Keratinocyte (primary cell): ENCODE measurements around the gene TBCD. TPM values are rescaled to one million over a fixed set of nuclear protein-coding genes. Genes with fewer than 3 reads are reported as not detected.

Source experiments
- DNase-seq: peaks from one replicate; pipeline ENCODE4 v3.0.0-alpha.2; 2011; ENCODE audit warnings: low read depth, missing footprints, low spot score
- FAIRE-seq: peaks from 2 replicates; lab custom pipeline; 2011; peaks lifted over from hg19 to GRCh38; lab: Jason Lieb, UNC
- H2AFZ ChIP-seq: 2 replicates; pipeline ENCODE4 v1.6.0; 2012; ENCODE audit warnings: low read length, control low read depth, inconsistent platforms; ENCODE audit not compliant: control insufficient read depth
- H3K27ac ChIP-seq: 2 replicates; pipeline ENCODE4 v1.5.1; 2011; ENCODE audit warnings: low read length; ENCODE audit not compliant: control insufficient read depth, insufficient read depth
- H3K27me3 ChIP-seq: 3 replicates; pipeline ENCODE4 v1.6.0; 2011; ENCODE audit warnings: low read length; ENCODE audit not compliant: control insufficient read depth, insufficient read depth; ENCODE audit errors: extremely low read depth
- H3K36me3 ChIP-seq, 2 experiments: 2 replicates in 1 of 2; 3 replicates in 1 of 2; pipeline ENCODE4 v1.5.1; 2011; ENCODE audit warnings: low read length in 2 of 2, mild to moderate bottlenecking in 1 of 2; ENCODE audit not compliant: control insufficient read depth in 2 of 2, insufficient read depth in 2 of 2; ENCODE audit errors: extremely low read depth in 1 of 2
- H3K4me1 ChIP-seq: 3 replicates; pipeline ENCODE4 v1.5.1; 2011; ENCODE audit warnings: low read length; ENCODE audit not compliant: control insufficient read depth, insufficient read depth; ENCODE audit errors: extremely low read depth
- H3K4me2 ChIP-seq: 3 replicates; pipeline ENCODE4 v1.6.0; 2011; ENCODE audit warnings: low read depth, low read length; ENCODE audit not compliant: control insufficient read depth, insufficient read depth; ENCODE audit errors: extremely low read depth
- H3K4me3 ChIP-seq, 3 experiments: fragments of 200-600 bp in 1 of 3; sonication (generic) in 1 of 3; 2 replicates in 2 of 3; 3 replicates in 1 of 3; pipeline ENCODE4 v1.5.1; 2011 to 2016; ENCODE audit warnings: low read length in 3 of 3, mild to moderate bottlenecking in 3 of 3, control low read depth in 2 of 3, inconsistent platforms in 1 of 3, low read depth in 1 of 3, mixed read lengths in 1 of 3, mixed run types in 1 of 3, moderate library complexity in 1 of 3; ENCODE audit not compliant: control insufficient read depth in 2 of 3, insufficient read depth in 2 of 3; ENCODE audit errors: extremely low read depth in 1 of 3
- H3K79me2 ChIP-seq: 2 replicates; pipeline ENCODE4 v1.6.0; 2012; ENCODE audit warnings: low read length; ENCODE audit not compliant: control insufficient read depth, insufficient read depth
- H3K9ac ChIP-seq: 3 replicates; pipeline ENCODE4 v1.6.0; 2011; ENCODE audit warnings: low read length; ENCODE audit not compliant: control insufficient read depth, insufficient read depth; ENCODE audit errors: extremely low read depth
- H3K9me1 ChIP-seq: 3 replicates; pipeline ENCODE4 v1.6.0; 2011; ENCODE audit warnings: low read length; ENCODE audit not compliant: control insufficient read depth, insufficient read depth; ENCODE audit errors: extremely low read depth
- H3K9me3 ChIP-seq: 2 replicates; pipeline ENCODE4 v1.5.1; 2012; ENCODE audit warnings: low read depth, low read length; ENCODE audit not compliant: control insufficient read depth
- H4K20me1 ChIP-seq: 3 replicates; pipeline ENCODE4 v1.6.0; 2011; ENCODE audit warnings: low read length; ENCODE audit not compliant: control insufficient read depth, insufficient read depth; ENCODE audit errors: extremely low read depth
- EZH2 ChIP-seq: IDR thresholded peaks from one replicate; pipeline ENCODE4 v1.6.1; 2012; ENCODE audit warnings: inconsistent platforms, mild to moderate bottlenecking, low read length, moderate library complexity
- dilution Hi-C: fragments of 300-500 bp; cut with MboI; formaldehyde crosslinking; loops from one replicate; pipeline ENCODE4 v1.7.0; 2020; ENCODE audit warnings: low sequenced_read_pairs; ENCODE audit not compliant: extremely low pct_ligation_motif_present
- polyA plus RNA-seq, 5 experiments: library from polyadenylated mRNA; depleted of rRNA in 3 of 5; stranded (reverse) in 3 of 5; stranded (forward) in 1 of 5; unstranded in 1 of 5; fragments of >200 nt; gene quantifications; 1 replicate in 1 of 5; 2 replicates in 3 of 5; 3 replicates in 1 of 5; pipeline versions ENCODE4 v1.2.1 to v1.2.3, GENCODE V29; 2011 to 2012; ENCODE audit warnings: missing spikeins in 2 of 5, low read depth in 1 of 5, low replicate concordance in 1 of 5
- TF ChIP-seq, protein P1 (sequence below), 3 experiments: IDR thresholded peaks in 1 of 3; conservative IDR thresholded peaks in 1 of 3; optimal IDR thresholded peaks in 1 of 3; 2 replicates in 2 of 3; 3 replicates in 1 of 3; pipeline versions ENCODE3 to v1.5.1; 2011; ENCODE audit warnings: low read length in 3 of 3, mild to moderate bottlenecking in 3 of 3, moderate library complexity in 2 of 3, control low read depth in 1 of 3, inconsistent platforms in 1 of 3; ENCODE audit not compliant: insufficient read depth in 2 of 3; ENCODE audit errors: extremely low read depth in 1 of 3

The TBCD gene
- polyA plus RNA-seq, 1 donor (not counting 4 experiments of a cell fraction or from before 2014, with no cell fraction given) = 36.2 TPM

GRCh38 chr17:82703036-82703745, 48.7 kb upstream of the TBCD start:
- dilution Hi-C loops = no loop called here
- Histone ChIP-seq H3K4me1 (peaks cover 11% of the 10 kb centered on the region), H3K9ac (no peak overlapping the region), H2AFZ (no peak overlapping the region), H3K27me3 (no peaks in the 10 kb centered on the region), H3K79me2 (no peaks in the 10 kb centered on the region), H3K9me1 (no peaks in the 10 kb centered on the region), H4K20me1 (no peaks in the 10 kb centered on the region), H3K4me2 (no peak overlapping the region), H3K4me3 (no peak overlapping the region), H3K36me3 (no peaks in the 10 kb centered on the region), H3K9me3 (no peaks in the 10 kb centered on the region), H3K27ac (no peak overlapping the region)
- no peak for DNase-seq
- no peak for TF ChIP-seq EZH2
- TF ChIP-seq, protein P1, sequence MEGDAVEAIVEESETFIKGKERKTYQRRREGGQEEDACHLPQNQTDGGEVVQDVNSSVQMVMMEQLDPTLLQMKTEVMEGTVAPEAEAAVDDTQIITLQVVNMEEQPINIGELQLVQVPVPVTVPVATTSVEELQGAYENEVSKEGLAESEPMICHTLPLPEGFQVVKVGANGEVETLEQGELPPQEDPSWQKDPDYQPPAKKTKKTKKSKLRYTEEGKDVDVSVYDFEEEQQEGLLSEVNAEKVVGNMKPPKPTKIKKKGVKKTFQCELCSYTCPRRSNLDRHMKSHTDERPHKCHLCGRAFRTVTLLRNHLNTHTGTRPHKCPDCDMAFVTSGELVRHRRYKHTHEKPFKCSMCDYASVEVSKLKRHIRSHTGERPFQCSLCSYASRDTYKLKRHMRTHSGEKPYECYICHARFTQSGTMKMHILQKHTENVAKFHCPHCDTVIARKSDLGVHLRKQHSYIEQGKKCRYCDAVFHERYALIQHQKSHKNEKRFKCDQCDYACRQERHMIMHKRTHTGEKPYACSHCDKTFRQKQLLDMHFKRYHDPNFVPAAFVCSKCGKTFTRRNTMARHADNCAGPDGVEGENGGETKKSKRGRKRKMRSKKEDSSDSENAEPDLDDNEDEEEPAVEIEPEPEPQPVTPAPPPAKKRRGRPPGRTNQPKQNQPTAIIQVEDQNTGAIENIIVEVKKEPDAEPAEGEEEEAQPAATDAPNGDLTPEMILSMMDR (optimal IDR thresholded peaks at IDR 0.05 in 1 of 3, IDR thresholded peaks at IDR 0.05 in 1 of 3, conservative IDR thresholded peaks at IDR 0.05 in 1 of 3; ENCODE audit: extremely low read depth in 1 of 3, insufficient read depth in 2 of 3, low read length in 3 of 3) = no peak
- FAIRE-seq = no peak

DNA sequence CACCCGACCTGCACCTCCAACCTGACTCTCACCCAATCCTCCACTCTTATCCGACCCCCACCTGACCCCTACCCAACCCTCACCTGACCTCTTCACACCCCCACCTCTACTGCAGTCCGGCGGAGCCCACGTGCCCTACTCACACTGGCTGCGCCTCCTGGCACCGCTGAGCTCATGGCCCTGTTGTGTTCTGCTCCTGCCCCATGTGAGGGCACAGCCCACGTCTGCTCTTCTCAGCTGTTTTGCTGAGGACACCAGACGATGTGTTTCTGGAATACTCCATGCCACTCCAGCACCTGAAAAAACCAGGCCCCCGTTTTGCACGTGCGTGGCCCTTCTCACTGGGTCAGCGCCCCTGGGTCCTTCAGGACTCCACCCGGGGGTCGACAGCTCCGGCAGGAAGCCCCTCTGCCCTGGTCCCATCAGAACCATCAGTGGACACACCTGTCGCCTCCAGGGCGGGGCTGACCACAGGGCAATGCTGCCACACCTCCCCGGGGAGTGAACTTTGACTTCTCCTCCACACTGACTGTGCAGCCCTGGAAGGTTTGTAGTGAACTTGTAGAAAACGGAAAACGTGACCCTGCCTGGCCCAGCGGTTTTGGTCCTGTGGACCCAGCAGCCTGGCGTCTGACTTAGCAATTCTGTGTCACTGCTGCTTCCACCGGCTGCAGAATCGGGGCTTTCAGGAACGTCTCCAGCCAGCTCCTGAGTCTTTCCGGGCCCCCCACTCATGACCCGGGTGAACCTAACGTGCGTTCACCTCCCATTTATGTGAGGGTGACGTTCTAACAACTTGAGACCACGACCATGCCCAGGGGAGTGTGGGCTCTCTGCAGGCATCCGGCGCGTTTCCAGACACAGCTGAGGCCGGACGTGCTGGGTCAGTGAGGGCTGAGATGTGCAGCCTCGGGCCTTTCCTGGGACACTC, 47.7 kb upstream of the TBCD start:
- no peaks in the 10 kb centered on the region for H4K20me1 ChIP-seq
- H3K36me3 ChIP-seq = no peaks in the 10 kb centered on the region
- TF ChIP-seq, protein P1 (optimal IDR thresholded peaks at IDR 0.05 in 1 of 3, IDR thresholded peaks at IDR 0.05 in 1 of 3, conservative IDR thresholded peaks at IDR 0.05 in 1 of 3; ENCODE audit: extremely low read depth in 1 of 3, insufficient read depth in 2 of 3, low read length in 3 of 3) = no peak
- TF ChIP-seq EZH2 = no peak
- H3K4me1 ChIP-seq = peaks cover 11% of the 10 kb centered on the region
- no peaks in the 10 kb centered on the region for H3K9me3 ChIP-seq
- H2AFZ ChIP-seq = no peak overlapping the region
- no peak overlapping the region for H3K4me2 ChIP-seq
- no peak overlapping the region for H3K27ac ChIP-seq
- no peak for FAIRE-seq
- H3K9ac ChIP-seq = no peak overlapping the region
- H3K79me2 ChIP-seq = no peaks in the 10 kb centered on the region
- dilution Hi-C loops = no loop called here
- no peak for DNase-seq
- no peak overlapping the region for H3K4me3 ChIP-seq
- no peaks in the 10 kb centered on the region for H3K27me3 ChIP-seq
- H3K9me1 ChIP-seq = no peaks in the 10 kb centered on the region
